Panc1 (cell line): ENCODE measurements around the gene DIP2C.

ENCODE experiments used
- TF ChIP-seq, protein P1 (sequence below): fragments of 450-650 bp; IDR thresholded peaks from 2 replicates; pipeline ENCODE4 v1.5.1; 2017; ENCODE audit warnings: mild to moderate bottlenecking
- TF ChIP-seq, protein P2 (sequence below), 2 experiments: IDR thresholded peaks; 2 replicates each; pipeline ENCODE4 v1.6.1; 2011 to 2012; ENCODE audit warnings: low read depth in 2 of 2, control low read depth in 1 of 2, low read length in 1 of 2, mild to moderate bottlenecking in 1 of 2, moderate library complexity in 1 of 2; ENCODE audit not compliant: insufficient read depth in 1 of 2

DNA sequence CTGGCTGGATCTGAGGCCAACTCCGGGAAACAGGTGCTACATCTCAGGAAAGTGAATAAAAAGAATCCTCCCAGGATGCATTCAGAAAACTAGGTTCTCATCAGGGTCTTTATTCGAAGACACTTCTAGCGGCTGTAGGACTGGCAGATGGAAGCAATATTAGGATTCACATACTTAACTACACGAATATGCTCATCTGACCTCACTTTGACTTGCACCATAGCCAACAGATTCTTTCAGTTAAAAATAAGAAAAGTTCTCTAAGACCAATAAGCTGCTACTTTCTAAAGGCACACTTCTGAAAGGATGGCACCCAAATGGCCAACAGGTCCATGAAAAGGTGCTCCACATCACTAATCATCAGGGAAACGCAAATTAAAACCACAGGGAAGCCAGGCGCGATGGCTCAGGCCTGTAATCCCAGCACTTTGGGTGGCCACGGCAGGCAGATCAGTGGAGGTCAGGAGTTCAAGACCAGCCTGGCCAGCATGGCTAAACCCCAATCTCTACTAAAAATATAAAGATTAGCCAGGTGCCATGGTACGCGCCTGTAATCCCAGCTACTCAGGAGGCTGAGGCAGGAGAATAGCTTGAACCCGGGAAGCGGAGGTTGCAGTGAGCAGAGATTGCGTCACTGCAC is 296.2 kb downstream of the DIP2C start:
- TF ChIP-seq, protein P1, sequence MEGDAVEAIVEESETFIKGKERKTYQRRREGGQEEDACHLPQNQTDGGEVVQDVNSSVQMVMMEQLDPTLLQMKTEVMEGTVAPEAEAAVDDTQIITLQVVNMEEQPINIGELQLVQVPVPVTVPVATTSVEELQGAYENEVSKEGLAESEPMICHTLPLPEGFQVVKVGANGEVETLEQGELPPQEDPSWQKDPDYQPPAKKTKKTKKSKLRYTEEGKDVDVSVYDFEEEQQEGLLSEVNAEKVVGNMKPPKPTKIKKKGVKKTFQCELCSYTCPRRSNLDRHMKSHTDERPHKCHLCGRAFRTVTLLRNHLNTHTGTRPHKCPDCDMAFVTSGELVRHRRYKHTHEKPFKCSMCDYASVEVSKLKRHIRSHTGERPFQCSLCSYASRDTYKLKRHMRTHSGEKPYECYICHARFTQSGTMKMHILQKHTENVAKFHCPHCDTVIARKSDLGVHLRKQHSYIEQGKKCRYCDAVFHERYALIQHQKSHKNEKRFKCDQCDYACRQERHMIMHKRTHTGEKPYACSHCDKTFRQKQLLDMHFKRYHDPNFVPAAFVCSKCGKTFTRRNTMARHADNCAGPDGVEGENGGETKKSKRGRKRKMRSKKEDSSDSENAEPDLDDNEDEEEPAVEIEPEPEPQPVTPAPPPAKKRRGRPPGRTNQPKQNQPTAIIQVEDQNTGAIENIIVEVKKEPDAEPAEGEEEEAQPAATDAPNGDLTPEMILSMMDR, result no peak
- TF ChIP-seq, protein P2, sequence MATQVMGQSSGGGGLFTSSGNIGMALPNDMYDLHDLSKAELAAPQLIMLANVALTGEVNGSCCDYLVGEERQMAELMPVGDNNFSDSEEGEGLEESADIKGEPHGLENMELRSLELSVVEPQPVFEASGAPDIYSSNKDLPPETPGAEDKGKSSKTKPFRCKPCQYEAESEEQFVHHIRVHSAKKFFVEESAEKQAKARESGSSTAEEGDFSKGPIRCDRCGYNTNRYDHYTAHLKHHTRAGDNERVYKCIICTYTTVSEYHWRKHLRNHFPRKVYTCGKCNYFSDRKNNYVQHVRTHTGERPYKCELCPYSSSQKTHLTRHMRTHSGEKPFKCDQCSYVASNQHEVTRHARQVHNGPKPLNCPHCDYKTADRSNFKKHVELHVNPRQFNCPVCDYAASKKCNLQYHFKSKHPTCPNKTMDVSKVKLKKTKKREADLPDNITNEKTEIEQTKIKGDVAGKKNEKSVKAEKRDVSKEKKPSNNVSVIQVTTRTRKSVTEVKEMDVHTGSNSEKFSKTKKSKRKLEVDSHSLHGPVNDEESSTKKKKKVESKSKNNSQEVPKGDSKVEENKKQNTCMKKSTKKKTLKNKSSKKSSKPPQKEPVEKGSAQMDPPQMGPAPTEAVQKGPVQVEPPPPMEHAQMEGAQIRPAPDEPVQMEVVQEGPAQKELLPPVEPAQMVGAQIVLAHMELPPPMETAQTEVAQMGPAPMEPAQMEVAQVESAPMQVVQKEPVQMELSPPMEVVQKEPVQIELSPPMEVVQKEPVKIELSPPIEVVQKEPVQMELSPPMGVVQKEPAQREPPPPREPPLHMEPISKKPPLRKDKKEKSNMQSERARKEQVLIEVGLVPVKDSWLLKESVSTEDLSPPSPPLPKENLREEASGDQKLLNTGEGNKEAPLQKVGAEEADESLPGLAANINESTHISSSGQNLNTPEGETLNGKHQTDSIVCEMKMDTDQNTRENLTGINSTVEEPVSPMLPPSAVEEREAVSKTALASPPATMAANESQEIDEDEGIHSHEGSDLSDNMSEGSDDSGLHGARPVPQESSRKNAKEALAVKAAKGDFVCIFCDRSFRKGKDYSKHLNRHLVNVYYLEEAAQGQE (IDR thresholded peaks at IDR 0.05; ENCODE audit: insufficient read depth in 1 of 2, low read depth in 2 of 2, low read length in 1 of 2), result no peak
